ENCODE measurements around the gene PET117.
"Not testable (repeated sequence)": the region's sequence is repeated elsewhere in the genome, so short reads cannot be mapped to it uniquely, and the experiment has no call there.

Gene PET117

DNA sequence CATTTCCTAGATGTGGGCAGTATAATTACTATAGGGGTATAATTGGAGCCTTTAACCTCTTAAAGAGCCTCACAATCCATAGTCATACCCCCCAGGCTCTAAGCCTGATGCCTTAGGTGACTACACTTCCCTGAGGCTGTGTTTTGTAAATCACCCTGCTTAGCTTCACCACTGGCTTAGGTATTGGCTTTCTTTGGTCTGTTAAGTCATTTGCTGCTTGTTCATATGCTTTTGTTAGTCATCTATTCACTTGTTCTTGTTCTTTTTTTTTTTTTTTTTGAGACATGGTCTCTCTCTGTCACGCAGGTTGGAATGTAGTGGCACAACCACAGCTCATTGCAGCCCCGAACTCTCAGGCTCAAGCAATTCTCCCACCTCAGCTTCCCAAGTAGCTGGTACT lies 26.7 kb downstream of the PET117 start:
- Histone ChIP-seq H3K4me1 (ENCODE audit: control insufficient read depth in 1 of 2, insufficient read depth in 2 of 2, low read length in 2 of 2) (no peaks in the 10 kb centered on the region), H3K27ac (ENCODE audit: low read length) (no peak overlapping the region), H3K9me3 (ENCODE audit: control insufficient read depth in 1 of 2, low read length in 2 of 2) (no peaks in the 10 kb centered on the region), H3K4me3 (ENCODE audit: low read depth in 1 of 2, low read length in 2 of 2) (no peak overlapping the region), H3K27me3 (ENCODE audit: low read depth, low read length) (no peaks in the 10 kb centered on the region), H3K36me3 (ENCODE audit: control insufficient read depth in 1 of 2, insufficient read depth in 2 of 2, low read length in 2 of 2) (peaks cover 26 to 42% of the 10 kb centered on the region in 2 donors)

DNA sequence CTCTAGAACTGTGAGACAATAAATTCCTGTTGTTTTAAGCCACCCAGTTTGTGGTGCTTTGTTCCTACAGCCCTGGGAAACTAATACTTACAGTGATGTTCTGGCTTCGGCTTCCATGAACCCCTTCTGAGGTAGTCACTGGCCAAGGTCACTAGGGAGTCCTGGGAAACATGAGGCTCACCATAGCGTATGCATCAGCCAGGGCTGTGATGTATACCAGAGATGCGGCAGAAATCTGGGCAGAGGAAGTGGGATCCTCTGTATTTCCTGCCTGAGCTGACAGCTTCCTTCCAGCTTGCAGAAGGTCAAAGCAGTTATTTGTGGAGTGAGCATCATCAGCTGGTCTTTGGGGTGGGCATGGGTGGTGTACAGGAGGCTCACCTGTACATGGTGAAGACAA lies 27.9 kb downstream of the PET117 start:
- Histone ChIP-seq H3K4me1 (ENCODE audit: control insufficient read depth in 1 of 2, insufficient read depth in 2 of 2, low read length in 2 of 2) (no peaks in the 10 kb centered on the region), H3K27me3 (ENCODE audit: low read depth, low read length) (no peaks in the 10 kb centered on the region), H3K36me3 (ENCODE audit: control insufficient read depth in 1 of 2, insufficient read depth in 2 of 2, low read length in 2 of 2) (peaks cover 30 to 34% of the 10 kb centered on the region in 2 donors), H3K9me3 (ENCODE audit: control insufficient read depth in 1 of 2, low read length in 2 of 2) (no peaks in the 10 kb centered on the region), H3K4me3 (ENCODE audit: low read depth in 1 of 2, low read length in 2 of 2) (no peak overlapping the region), H3K27ac (ENCODE audit: low read length) (no peak overlapping the region)

DNA sequence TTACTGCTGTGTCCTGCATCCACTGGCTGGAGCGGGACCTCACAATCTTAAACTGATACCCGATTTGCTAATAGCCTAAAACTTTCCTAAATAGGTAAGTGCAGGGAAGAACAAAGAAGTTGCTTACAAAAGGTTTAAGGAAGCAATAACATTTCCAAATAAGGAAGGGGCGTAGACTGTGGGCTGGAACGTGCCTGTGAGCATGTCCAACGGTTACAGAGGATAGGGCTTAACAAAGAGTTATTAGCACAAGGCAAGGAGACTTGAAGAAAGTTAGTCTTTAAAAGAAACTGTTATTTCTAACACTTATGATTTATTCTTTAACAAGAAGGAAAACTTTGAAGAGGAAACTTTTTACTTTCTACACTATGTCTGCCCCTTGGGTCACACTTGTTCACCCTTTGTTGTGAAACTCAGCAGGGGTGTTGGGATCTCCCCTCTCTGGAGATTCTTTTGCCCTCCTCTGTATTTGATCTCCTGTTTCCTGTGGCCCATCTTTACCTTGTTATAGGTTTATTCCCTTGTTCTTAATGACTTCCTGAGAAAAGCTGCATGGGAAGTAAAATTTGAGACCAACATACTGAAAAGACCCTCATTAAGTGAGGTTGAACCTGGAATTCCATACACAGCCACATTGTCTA lies 28.7 kb downstream of the PET117 start:
- H3K9me3 ChIP-seq (ENCODE audit: control insufficient read depth in 1 of 2, low read length in 2 of 2), result no peaks in the 10 kb centered on the region
- H3K4me3 ChIP-seq (ENCODE audit: low read depth in 1 of 2, low read length in 2 of 2), result no peak overlapping the region
- peaks cover 27 to 30% of the 10 kb centered on the region in 2 donors for H3K36me3 ChIP-seq (ENCODE audit: control insufficient read depth in 1 of 2, insufficient read depth in 2 of 2, low read length in 2 of 2)
- no peaks in the 10 kb centered on the region for H3K27me3 ChIP-seq (ENCODE audit: low read depth, low read length)
- H3K4me1 ChIP-seq (ENCODE audit: control insufficient read depth in 1 of 2, insufficient read depth in 2 of 2, low read length in 2 of 2), result no peaks in the 10 kb centered on the region
- no peak overlapping the region for H3K27ac ChIP-seq (ENCODE audit: low read length)

DNA sequence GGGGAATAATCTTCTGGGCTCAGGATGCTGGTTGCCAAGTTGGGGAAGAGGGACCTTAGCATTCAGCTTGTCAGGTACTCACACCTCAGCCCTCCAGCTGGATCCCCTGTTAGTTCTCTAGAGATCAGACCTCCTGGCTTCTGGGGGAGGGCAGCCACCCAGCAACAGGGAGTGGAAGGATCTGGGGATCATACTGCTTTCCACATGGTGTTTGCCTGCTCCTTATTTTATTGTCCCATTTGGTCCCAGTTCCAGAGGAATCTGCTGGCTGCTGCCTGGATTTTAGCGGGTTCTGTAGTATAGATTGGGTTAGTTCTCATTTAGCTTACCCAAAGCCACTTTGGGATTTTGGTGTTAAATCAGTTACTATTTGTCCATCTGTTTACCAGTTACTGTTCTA lies 29.3 kb downstream of the PET117 start:
- H3K4me3 ChIP-seq (ENCODE audit: low read depth in 1 of 2, low read length in 2 of 2), result no peak overlapping the region
- no peaks in the 10 kb centered on the region for H3K27me3 ChIP-seq (ENCODE audit: low read depth, low read length)
- no peaks in the 10 kb centered on the region for H3K4me1 ChIP-seq (ENCODE audit: control insufficient read depth in 1 of 2, insufficient read depth in 2 of 2, low read length in 2 of 2)
- peaks cover 21 to 24% of the 10 kb centered on the region in 2 donors for H3K36me3 ChIP-seq (ENCODE audit: control insufficient read depth in 1 of 2, insufficient read depth in 2 of 2, low read length in 2 of 2)
- no peak overlapping the region for H3K27ac ChIP-seq (ENCODE audit: low read length)
- no peaks in the 10 kb centered on the region for H3K9me3 ChIP-seq (ENCODE audit: control insufficient read depth in 1 of 2, low read length in 2 of 2)

DNA sequence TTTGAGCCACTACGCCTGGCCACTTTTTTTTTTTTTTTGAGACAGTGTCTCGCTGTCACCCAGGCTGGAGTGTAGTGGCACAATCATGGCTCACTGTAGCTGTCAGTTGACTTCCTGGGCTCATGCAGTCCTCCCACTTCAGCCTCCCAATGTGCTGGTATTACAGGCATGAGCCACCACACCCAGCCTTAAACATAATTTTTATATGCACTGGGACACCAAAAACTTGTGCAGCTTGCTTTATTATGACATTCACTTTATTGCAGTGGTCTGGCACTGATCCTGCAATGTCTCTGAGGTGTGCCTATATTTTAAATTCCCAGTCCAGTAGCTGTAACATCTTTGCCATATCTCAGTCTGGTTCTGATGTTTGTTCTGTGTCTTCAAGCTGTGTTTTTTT lies 34.7 kb downstream of the PET117 start:
- Histone ChIP-seq H3K27ac (ENCODE audit: low read length) (no peak overlapping the region), H3K36me3 (ENCODE audit: control insufficient read depth in 1 of 2, insufficient read depth in 2 of 2, low read length in 2 of 2) (peaks cover 4 to 5% of the 10 kb centered on the region in 2 donors), H3K4me1 (ENCODE audit: control insufficient read depth in 1 of 2, insufficient read depth in 2 of 2, low read length in 2 of 2) (no peaks in the 10 kb centered on the region), H3K27me3 (ENCODE audit: low read depth, low read length) (no peaks in the 10 kb centered on the region), H3K4me3 (ENCODE audit: low read depth in 1 of 2, low read length in 2 of 2) (no peak overlapping the region), H3K9me3 (ENCODE audit: control insufficient read depth in 1 of 2, low read length in 2 of 2) (no peaks in the 10 kb centered on the region)

DNA sequence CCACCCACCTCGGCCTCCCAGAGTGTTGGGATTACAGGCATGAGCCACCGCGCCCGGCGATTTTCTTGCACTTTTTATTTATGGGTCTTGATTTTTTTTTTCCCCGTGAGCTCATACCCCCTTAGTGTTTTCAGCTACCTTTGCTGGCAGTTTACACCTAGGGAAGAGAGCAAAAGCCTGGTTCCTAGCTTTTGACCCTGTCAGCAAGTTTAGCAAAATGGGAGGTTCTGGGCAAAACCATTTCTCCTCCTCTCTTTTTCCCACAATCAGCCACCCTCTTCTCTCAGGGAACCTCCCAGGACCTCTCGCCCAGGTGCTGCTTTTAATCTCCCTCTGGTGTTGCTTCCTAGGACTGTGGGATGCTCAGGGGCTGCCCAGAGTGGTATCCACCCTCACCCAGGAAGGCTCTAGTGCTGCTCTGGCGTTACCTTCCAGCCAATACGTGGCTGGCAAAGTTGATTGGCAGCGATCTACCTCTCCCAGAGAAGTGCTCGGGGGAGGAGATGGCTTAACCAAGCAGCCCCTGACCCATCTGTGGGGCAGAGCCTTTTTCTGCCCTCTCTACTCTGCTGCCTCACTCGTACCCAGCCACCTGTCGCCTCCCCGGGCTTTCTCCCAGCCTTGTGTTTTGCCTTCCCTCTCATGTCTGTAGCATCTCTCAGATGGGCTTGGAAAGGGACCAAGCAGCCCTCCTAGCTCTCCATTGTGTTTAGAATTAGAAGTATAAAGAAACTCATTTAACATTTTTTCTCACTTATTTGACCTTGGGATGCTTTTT lies 37.4 kb downstream of the PET117 start:
- Histone ChIP-seq H3K4me3 (ENCODE audit: low read depth in 1 of 2, low read length in 2 of 2) (no peak overlapping the region), H3K27me3 (ENCODE audit: low read depth, low read length) (no peaks in the 10 kb centered on the region), H3K9me3 (ENCODE audit: control insufficient read depth in 1 of 2, low read length in 2 of 2) (no peaks in the 10 kb centered on the region), H3K27ac (ENCODE audit: low read length) (no peak overlapping the region), H3K4me1 (ENCODE audit: control insufficient read depth in 1 of 2, insufficient read depth in 2 of 2, low read length in 2 of 2) (no peaks in the 10 kb centered on the region), H3K36me3 (ENCODE audit: control insufficient read depth in 1 of 2, insufficient read depth in 2 of 2, low read length in 2 of 2) (peaks cover under 1 to 15% of the 10 kb centered on the region in 2 donors)

DNA sequence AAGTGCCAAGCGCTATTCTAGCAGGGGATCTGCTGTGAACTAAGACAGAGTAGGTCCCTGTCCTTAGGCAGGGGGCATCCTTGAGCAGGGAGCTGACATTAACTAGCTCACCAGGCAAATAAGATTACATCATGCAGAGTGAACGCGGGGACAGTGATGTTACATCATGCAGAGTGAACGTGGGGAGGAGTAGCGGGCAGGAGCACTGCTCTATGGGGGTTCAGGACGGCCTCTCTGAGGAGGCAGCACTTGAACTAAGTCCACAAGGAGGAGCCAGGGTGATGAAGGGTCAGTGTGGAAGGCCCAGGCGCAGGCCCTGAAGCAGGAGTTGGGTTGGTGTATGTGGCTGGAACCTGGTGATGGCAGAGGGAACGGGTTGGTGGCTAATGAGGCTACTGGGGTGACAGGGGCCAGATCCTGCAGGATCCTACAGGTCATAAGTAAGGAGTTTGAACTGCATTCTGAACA lies 38.7 kb downstream of the PET117 start:
- Histone ChIP-seq H3K36me3 (ENCODE audit: control insufficient read depth in 1 of 2, insufficient read depth in 2 of 2, low read length in 2 of 2) (peaks cover 0 to 24% of the 10 kb centered on the region in 2 donors), H3K4me1 (ENCODE audit: control insufficient read depth in 1 of 2, insufficient read depth in 2 of 2, low read length in 2 of 2) (no peaks in the 10 kb centered on the region), H3K27me3 (ENCODE audit: low read depth, low read length) (no peaks in the 10 kb centered on the region), H3K9me3 (ENCODE audit: control insufficient read depth in 1 of 2, low read length in 2 of 2) (peaks cover 0 to 5% of the 10 kb centered on the region in 2 donors), H3K27ac (ENCODE audit: low read length) (no peak overlapping the region), H3K4me3 (ENCODE audit: low read depth in 1 of 2, low read length in 2 of 2) (no peak overlapping the region)

DNA sequence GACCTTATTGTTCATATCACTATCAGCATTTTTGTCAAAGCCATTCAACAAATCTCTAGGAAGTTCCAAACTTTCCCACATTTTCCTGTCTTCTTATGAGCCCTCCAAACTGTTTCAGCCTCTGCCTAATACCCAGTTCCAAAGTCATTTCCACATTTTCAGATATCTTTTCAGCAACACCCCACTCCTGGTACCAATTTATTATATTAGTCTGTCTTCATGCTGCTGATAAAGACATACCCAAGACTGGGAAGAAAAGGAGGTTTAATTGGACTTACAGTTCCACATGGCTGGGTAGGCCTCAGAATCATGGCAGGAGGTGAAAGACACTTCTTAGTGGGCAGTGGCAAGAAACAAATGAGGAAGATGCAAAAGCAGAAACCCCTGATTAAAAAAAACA lies 42.7 kb downstream of the PET117 start:
- H3K4me1 ChIP-seq (ENCODE audit: control insufficient read depth in 1 of 2, insufficient read depth in 2 of 2, low read length in 2 of 2); H3K27me3 ChIP-seq (ENCODE audit: low read depth, low read length); H3K27ac ChIP-seq (ENCODE audit: low read length); H3K9me3 ChIP-seq (ENCODE audit: control insufficient read depth in 1 of 2, low read length in 2 of 2); H3K4me3 ChIP-seq (ENCODE audit: low read depth in 1 of 2, low read length in 2 of 2): not testable (repeated sequence)
- peaks cover 25 to 54% of the 10 kb centered on the region in 2 donors for H3K36me3 ChIP-seq (ENCODE audit: control insufficient read depth in 1 of 2, insufficient read depth in 2 of 2, low read length in 2 of 2)

DNA sequence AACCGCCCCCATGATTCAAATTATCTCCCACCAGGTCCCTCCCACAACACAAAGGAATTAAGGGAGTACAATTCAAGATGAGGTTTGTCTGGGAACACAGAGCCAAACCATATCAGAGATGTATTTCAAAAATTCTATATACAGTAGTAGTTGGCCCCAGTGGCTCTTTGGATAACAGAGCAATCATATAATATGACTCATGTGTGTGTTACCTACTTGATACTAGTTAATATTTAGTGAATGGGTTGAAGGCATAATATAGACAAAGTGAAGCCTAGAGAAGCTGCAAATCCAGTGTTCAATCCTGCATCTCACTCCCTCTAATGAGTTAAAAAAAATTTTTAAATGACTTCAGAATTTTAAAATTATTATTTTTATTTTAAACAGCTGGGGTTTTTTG lies 43.2 kb downstream of the PET117 start:
- no peaks in the 10 kb centered on the region for H3K27me3 ChIP-seq (ENCODE audit: low read depth, low read length)
- no peak overlapping the region for H3K4me3 ChIP-seq (ENCODE audit: low read depth in 1 of 2, low read length in 2 of 2)
- peaks cover 0 to 5% of the 10 kb centered on the region in 2 donors for H3K9me3 ChIP-seq (ENCODE audit: control insufficient read depth in 1 of 2, low read length in 2 of 2)
- H3K36me3 ChIP-seq (ENCODE audit: control insufficient read depth in 1 of 2, insufficient read depth in 2 of 2, low read length in 2 of 2), result peaks cover 28 to 59% of the 10 kb centered on the region in 2 donors
- no peak overlapping the region for H3K27ac ChIP-seq (ENCODE audit: low read length)
- no peaks in the 10 kb centered on the region for H3K4me1 ChIP-seq (ENCODE audit: control insufficient read depth in 1 of 2, insufficient read depth in 2 of 2, low read length in 2 of 2)

DNA sequence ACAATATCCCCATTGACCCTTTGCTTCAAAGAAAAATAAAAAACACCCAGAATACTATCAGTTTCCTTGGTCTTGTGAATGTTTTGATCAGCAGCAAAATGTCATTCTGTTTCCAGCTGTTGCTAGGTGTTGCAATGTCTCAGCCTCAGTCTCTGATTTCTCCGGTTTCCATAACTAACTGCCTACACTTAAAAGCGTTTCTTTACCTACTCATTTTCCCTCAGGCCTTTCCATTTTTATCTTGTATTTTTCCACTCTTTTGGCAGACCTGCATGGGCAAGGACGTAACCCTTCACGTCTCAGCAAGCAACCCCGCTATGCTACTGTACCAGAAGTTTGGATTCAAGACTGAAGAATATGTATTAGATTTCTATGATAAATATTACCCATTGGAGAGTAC lies 49.4 kb downstream of the PET117 start:
- Histone ChIP-seq H3K27me3 (ENCODE audit: low read depth, low read length) (no peaks in the 10 kb centered on the region), H3K27ac (ENCODE audit: low read length) (no peak overlapping the region), H3K36me3 (ENCODE audit: control insufficient read depth in 1 of 2, insufficient read depth in 2 of 2, low read length in 2 of 2) (peaks cover 52 to 68% of the 10 kb centered on the region in 2 donors)

DNA sequence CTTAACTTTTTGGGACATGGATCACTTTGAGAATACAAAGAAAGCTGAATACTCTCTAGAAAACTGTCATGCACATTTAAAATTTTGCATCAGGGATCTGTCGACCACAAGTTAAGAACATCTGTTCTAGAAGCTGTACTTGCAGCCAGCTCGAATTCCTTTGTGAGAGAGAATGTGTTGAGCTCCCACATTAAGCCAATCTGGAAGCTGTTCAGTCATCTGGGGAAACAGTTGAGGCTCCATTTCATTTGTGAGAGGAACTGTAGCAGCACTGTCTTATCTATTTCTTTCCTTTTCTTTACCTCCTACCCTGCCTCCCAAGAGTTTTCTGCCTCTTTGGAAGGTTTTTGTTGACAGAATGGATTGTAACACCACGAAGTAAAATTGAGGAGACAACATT lies 50.8 kb downstream of the PET117 start:
- Histone ChIP-seq H3K9me3 (ENCODE audit: control insufficient read depth in 1 of 2, low read length in 2 of 2) (no peaks in the 10 kb centered on the region), H3K36me3 (ENCODE audit: control insufficient read depth in 1 of 2, insufficient read depth in 2 of 2, low read length in 2 of 2) (peaks cover 41 to 56% of the 10 kb centered on the region in 2 donors), H3K27ac (ENCODE audit: low read length) (no peak overlapping the region), H3K4me1 (ENCODE audit: control insufficient read depth in 1 of 2, insufficient read depth in 2 of 2, low read length in 2 of 2) (no peaks in the 10 kb centered on the region), H3K27me3 (ENCODE audit: low read depth, low read length) (no peaks in the 10 kb centered on the region), H3K4me3 (ENCODE audit: low read depth in 1 of 2, low read length in 2 of 2) (no peak overlapping the region)

More for the DNA sequence above, 49.4 kb downstream of the PET117 start:
- no peaks in the 10 kb centered on the region for H3K4me1 ChIP-seq (ENCODE audit: control insufficient read depth in 1 of 2, insufficient read depth in 2 of 2, low read length in 2 of 2)
- no peaks in the 10 kb centered on the region for H3K9me3 ChIP-seq (ENCODE audit: control insufficient read depth in 1 of 2, low read length in 2 of 2)
- H3K4me3 ChIP-seq (ENCODE audit: low read depth in 1 of 2, low read length in 2 of 2), result no peak overlapping the region

Data from muscle layer of duodenum (tissue), 2 donors.